DND-41 (cell line): ENCODE results near the gene LAMB1.
"Not testable (repeated sequence)": the region's sequence is repeated elsewhere in the genome, so short reads cannot be mapped to it uniquely, and the experiment has no call there.

ENCODE experiments used
- ATAC-seq: fragments of 200-7000 bp; cut with Tn5 transposase; 3 replicates; pipeline ENCODE4 v1.9.1; 2021; ENCODE audit warnings: low read depth; ENCODE audit not compliant: insufficient read depth
- DNase-seq: peaks from one replicate; pipeline ENCODE4 v3.0.0-alpha.2; 2020
- H2AFZ ChIP-seq: 2 replicates; pipeline ENCODE4 v1.6.0; 2012; ENCODE audit warnings: low read depth, low read length
- H3K27ac ChIP-seq: 2 replicates; pipeline ENCODE4 v1.5.1; 2012; ENCODE audit warnings: low read length, inconsistent platforms
- H3K27me3 ChIP-seq: fragments of 200-600 bp; sonication (generic); 2 replicates; pipeline ENCODE4 v1.6.0; 2012; ENCODE audit warnings: low read length, mild to moderate bottlenecking, inconsistent platforms; ENCODE audit not compliant: insufficient read depth, poor library complexity
- H3K36me3 ChIP-seq: 2 replicates; pipeline ENCODE4 v1.5.1; 2012; ENCODE audit warnings: low read length, inconsistent platforms; ENCODE audit not compliant: insufficient read depth
- H3K4me1 ChIP-seq: 2 replicates; pipeline ENCODE4 v1.5.1; 2012; ENCODE audit warnings: mild to moderate bottlenecking, low read length; ENCODE audit not compliant: insufficient read depth
- H3K4me2 ChIP-seq: 2 replicates; pipeline ENCODE4 v1.6.0; 2012; ENCODE audit warnings: mild to moderate bottlenecking, moderate library complexity, low read length, inconsistent platforms; ENCODE audit not compliant: insufficient read depth
- H3K4me3 ChIP-seq, 2 experiments: fragments of 200-600 bp in 1 of 2; shearing (Covaris generic) in 1 of 2; 2 replicates each; pipeline ENCODE4 v1.5.1; 2012 to 2016; ENCODE audit warnings: inconsistent platforms in 2 of 2, low read length in 2 of 2, mild to moderate bottlenecking in 2 of 2, low read depth in 1 of 2, moderate library complexity in 1 of 2
- H3K79me2 ChIP-seq: 2 replicates; pipeline ENCODE4 v1.6.0; 2012; ENCODE audit warnings: low read length, inconsistent platforms; ENCODE audit not compliant: insufficient read depth
- H3K9ac ChIP-seq: 2 replicates; pipeline ENCODE4 v1.6.0; 2012; ENCODE audit warnings: low read depth, mild to moderate bottlenecking, inconsistent platforms, low read length, moderate library complexity
- H3K9me3 ChIP-seq: 2 replicates; pipeline ENCODE4 v1.5.1; 2012; ENCODE audit warnings: low read length, moderate library complexity, mild to moderate bottlenecking, inconsistent platforms; ENCODE audit not compliant: insufficient read depth, severe bottlenecking
- H4K20me1 ChIP-seq: 2 replicates; pipeline ENCODE4 v1.6.0; 2012; ENCODE audit warnings: low read length; ENCODE audit not compliant: insufficient read depth
- EZH2 ChIP-seq: IDR thresholded peaks from 3 replicates; pipeline ENCODE4 v1.6.1; 2012; ENCODE audit warnings: borderline replicate concordance, low read depth, mild to moderate bottlenecking, moderate library complexity, low read length, inconsistent platforms; ENCODE audit not compliant: severe bottlenecking
- TF ChIP-seq, protein P1 (sequence below): IDR thresholded peaks from 2 replicates; pipeline ENCODE4 v1.5.1; 2012; ENCODE audit warnings: borderline replicate concordance, low read length, moderate library complexity, mild to moderate bottlenecking; ENCODE audit not compliant: poor library complexity, severe bottlenecking; ENCODE audit errors: extremely low read depth

Gene LAMB1

DNA sequence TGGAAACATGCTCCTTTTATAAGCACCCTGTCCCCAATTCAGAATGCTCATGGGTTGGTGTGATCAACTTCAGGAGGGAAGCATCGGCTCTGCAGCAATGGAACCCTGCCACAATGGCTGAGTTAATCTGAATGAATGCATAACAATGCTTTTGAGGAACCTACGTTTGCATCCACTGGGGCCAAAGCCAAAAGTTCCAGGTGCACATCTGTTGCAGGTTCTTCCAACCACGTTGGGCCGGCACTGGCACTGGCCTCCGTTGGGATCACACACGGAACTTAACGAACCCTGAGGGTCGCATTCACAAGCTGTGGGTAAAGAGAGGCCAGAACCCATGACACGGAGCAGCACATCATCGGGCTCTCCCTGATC lies 43.4 kb downstream of the LAMB1 start:
- H3K9me3 ChIP-seq: no peaks in the 10 kb centered on the region
- no peak for DNase-seq
- H3K4me3 ChIP-seq: no peak overlapping the region
- H3K27ac ChIP-seq: no peak overlapping the region
- H3K27me3 ChIP-seq: peaks cover 18% of the 10 kb centered on the region
- H4K20me1 ChIP-seq: no peaks in the 10 kb centered on the region
- H3K4me2 ChIP-seq: no peak overlapping the region
- no peak for TF ChIP-seq EZH2
- TF ChIP-seq, protein P1, sequence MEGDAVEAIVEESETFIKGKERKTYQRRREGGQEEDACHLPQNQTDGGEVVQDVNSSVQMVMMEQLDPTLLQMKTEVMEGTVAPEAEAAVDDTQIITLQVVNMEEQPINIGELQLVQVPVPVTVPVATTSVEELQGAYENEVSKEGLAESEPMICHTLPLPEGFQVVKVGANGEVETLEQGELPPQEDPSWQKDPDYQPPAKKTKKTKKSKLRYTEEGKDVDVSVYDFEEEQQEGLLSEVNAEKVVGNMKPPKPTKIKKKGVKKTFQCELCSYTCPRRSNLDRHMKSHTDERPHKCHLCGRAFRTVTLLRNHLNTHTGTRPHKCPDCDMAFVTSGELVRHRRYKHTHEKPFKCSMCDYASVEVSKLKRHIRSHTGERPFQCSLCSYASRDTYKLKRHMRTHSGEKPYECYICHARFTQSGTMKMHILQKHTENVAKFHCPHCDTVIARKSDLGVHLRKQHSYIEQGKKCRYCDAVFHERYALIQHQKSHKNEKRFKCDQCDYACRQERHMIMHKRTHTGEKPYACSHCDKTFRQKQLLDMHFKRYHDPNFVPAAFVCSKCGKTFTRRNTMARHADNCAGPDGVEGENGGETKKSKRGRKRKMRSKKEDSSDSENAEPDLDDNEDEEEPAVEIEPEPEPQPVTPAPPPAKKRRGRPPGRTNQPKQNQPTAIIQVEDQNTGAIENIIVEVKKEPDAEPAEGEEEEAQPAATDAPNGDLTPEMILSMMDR: no peak
- no peaks in the 10 kb centered on the region for H3K79me2 ChIP-seq
- H3K9ac ChIP-seq: no peak overlapping the region
- no peaks in the 10 kb centered on the region for H3K36me3 ChIP-seq
- no peaks in the 10 kb centered on the region for H3K4me1 ChIP-seq
- no peak overlapping the region for H2AFZ ChIP-seq
- no peak for ATAC-seq

DNA sequence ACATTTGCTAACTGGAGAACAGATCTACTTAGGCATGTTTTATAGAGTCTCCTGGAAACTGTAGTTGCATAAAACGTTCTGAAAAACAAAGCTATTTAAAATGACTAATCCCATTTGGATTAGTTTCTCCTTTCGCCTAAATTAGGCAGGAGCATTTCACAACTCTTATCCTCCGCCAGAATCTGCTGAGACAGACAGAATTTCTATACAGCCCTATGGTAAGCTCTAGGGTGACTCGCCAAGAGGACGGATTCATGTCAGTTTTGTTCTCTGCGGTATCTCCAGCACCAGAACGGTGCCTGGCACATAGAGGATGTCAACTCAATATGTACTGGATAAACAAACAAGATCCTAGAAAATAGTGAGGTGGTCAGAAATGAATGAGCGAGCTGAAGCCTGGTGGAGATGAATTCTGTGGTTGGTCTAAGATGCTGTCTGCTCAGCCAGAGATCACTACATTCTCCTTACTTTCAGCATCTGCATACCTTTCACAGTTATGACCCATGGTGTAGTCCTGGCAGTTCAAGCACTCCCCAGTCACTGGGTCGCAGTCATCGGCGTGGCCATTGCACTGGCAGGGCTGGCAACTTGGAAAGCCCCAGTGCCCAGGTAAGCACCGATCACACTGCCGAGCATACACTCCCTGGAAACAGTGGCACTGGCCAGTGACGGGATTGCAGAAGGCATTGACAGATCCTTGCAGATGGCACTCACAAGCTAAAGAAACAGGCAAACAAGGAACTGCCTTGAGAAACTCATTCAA lies 44.0 kb downstream of the LAMB1 start:
- no peak for DNase-seq
- no peaks in the 10 kb centered on the region for H3K79me2 ChIP-seq
- H3K4me1 ChIP-seq: no peaks in the 10 kb centered on the region
- H4K20me1 ChIP-seq: no peaks in the 10 kb centered on the region
- peaks cover 18% of the 10 kb centered on the region for H3K27me3 ChIP-seq
- H3K36me3 ChIP-seq: no peaks in the 10 kb centered on the region
- H3K4me3 ChIP-seq: no peak overlapping the region
- no peak overlapping the region for H3K9ac ChIP-seq
- H3K27ac ChIP-seq: no peak overlapping the region
- H2AFZ ChIP-seq: no peak overlapping the region
- H3K4me2 ChIP-seq: no peak overlapping the region
- no peak for TF ChIP-seq EZH2
- TF ChIP-seq, protein P1: no peak
- ATAC-seq: no peak
- H3K9me3 ChIP-seq: no peaks in the 10 kb centered on the region

DNA sequence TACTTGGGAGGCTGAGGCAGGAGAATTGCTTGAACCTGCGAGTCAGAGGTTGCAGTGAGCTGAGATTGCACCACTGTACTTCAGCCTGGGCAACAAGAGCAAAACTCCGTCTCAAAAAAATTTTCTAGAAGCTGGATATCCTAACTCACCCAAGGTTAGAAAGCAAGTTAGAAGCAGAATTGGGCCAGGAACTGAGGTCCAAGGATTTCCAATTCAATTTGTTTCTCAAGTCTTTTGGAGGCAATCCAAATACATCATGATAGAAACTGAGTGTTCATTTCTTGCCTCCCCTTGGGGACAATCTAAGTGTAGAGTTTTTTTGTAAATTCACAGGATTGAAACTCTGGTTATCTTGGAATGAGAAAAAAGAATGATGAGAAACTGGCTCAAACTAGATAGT lies 45.5 kb downstream of the LAMB1 start:
- Histone ChIP-seq H3K27ac (no peak overlapping the region), H3K9me3 (no peaks in the 10 kb centered on the region), H3K36me3 (no peaks in the 10 kb centered on the region), H3K27me3 (peaks cover 18% of the 10 kb centered on the region), H3K4me3 (no peak overlapping the region), H3K4me1 (no peaks in the 10 kb centered on the region), H3K9ac (no peak overlapping the region), H2AFZ (no peak overlapping the region), H4K20me1 (no peaks in the 10 kb centered on the region), H3K4me2 (no peak overlapping the region), H3K79me2 (no peaks in the 10 kb centered on the region)
- DNase-seq (no peak), ATAC-seq (no peak)
- TF ChIP-seq, protein P1: no peak
- TF ChIP-seq EZH2: no peak

DNA sequence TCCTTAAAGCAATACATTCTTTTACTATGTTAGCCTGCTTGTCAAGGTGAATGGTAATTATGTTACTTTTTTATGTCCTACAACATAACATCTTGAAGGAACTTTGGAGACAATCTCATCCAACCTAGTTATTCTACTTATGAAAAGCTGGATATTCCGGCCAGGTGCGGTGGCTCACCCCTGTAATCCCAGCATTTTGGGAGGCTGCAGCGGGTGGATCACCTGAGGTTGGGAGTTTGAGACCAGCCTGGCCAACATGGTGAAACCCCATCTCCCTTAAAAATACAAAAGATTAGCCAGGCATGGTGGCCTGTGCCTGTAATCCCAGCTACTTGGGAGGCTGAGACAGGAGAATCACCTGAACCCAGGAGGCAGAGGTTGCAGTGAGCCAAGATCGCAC lies 46.0 kb downstream of the LAMB1 start:
- not testable (repeated sequence) for ATAC-seq

More for the DNA sequence above, 46.0 kb downstream of the LAMB1 start:
- not testable (repeated sequence) for H4K20me1 ChIP-seq, H3K79me2 ChIP-seq, H3K4me3 ChIP-seq, H3K9ac ChIP-seq, H3K9me3 ChIP-seq, H3K27ac ChIP-seq, H3K4me1 ChIP-seq, H3K36me3 ChIP-seq, H2AFZ ChIP-seq, DNase-seq, H3K4me2 ChIP-seq
- peaks cover 19% of the 10 kb centered on the region for H3K27me3 ChIP-seq
